A549 treated with AZD9567 at 1 μM for 4 hours (cell line): ENCODE measurements around the gene ZNF561. TPM values are rescaled to one million over a fixed set of nuclear protein-coding genes. Genes with fewer than 3 reads are reported as not detected.

ENCODE experiments used
- total RNA-seq: library from RNA; stranded (reverse); fragments of 200-300 nt; extraction: Qiagen RNA extraction; gene quantifications from 5 replicates; pipeline ENCODE4 v1.2.3, GENCODE V29; 2022; ENCODE audit not compliant: insufficient read depth

Gene ZNF561
- total RNA-seq = 7.7 to 26.3 TPM (median 8.0 TPM) in 5 replicates

GRCh38 chr19:9621156-9622037 is at the start of gene ZNF561:
Gene ZNF561, minus strand, starts transcription at chr19:9621232. Its CDS starts 1,776 bp downstream, at chr19:9619456.

GRCh38 chr19:9584073-9584833 is 36.8 kb downstream of the ZNF561 start, which contains the start of gene ZNF121:
Gene ZNF121, minus strand, starts transcription at chr19:9584504. Its CDS starts 16,407 bp downstream, at chr19:9568097.

Other genes with a start within 250 kb of the ZNF561 start
- 3.1 to 3.5 TPM (median 3.2 TPM) in 5 replicates for gene ZNF266, start 185.7 kb downstream of the ZNF561 start, total RNA-seq
- gene ZNF560, start 122.6 kb downstream of the ZNF561 start, total RNA-seq = not detected in 5 replicates
- gene ZNF426, start 82.6 kb downstream of the ZNF561 start, total RNA-seq = 0.63 to 0.95 TPM (median 0.74 TPM) in 5 replicates
- gene ZNF121, start 36.7 kb downstream of the ZNF561 start, total RNA-seq = 3.2 to 3.9 TPM (median 3.4 TPM) in 5 replicates
- gene ZNF562, start 53.9 kb upstream of the ZNF561 start, total RNA-seq = 5.0 to 6.4 TPM (median 5.5 TPM) in 5 replicates
- gene ZNF846, start 147.5 kb upstream of the ZNF561 start, total RNA-seq = 0.86 to 1.6 TPM (median 1.3 TPM) in 4 of 5 replicates, not detected in the other
- gene FBXL12, start 197.8 kb upstream of the ZNF561 start, total RNA-seq = 12.4 to 15.9 TPM (median 14.9 TPM) in 5 replicates
- gene UBL5, start 206.7 kb upstream of the ZNF561 start, total RNA-seq = 396 to 441 TPM (median 414 TPM) in 5 replicates
- gene PIN1, start 214.1 kb upstream of the ZNF561 start, total RNA-seq = 71.8 to 83.5 TPM (median 81.5 TPM) in 5 replicates